ENCODE results near the gene AXL. TPM values are rescaled to one million over a fixed set of nuclear protein-coding genes. Genes with fewer than 3 reads are reported as not detected.
A peak's percentile ranks its signal among the peaks of the same experiment; 100 is the strongest.
"Not testable (repeated sequence)": the region's sequence is repeated elsewhere in the genome, so short reads cannot be mapped to it uniquely, and the experiment has no call there.

AXL gene
- total RNA-seq, 4 donors from 2014 or later = 7.2 to 46.2 (median 24.2) TPM

- no peaks in the 10 kb centered on the region for H3K36me3 ChIP-seq
- DNase-seq = no peak
- TF ChIP-seq POLR2A (IDR thresholded peaks at IDR 0.05) = no peak
- TF ChIP-seq, protein P1, sequence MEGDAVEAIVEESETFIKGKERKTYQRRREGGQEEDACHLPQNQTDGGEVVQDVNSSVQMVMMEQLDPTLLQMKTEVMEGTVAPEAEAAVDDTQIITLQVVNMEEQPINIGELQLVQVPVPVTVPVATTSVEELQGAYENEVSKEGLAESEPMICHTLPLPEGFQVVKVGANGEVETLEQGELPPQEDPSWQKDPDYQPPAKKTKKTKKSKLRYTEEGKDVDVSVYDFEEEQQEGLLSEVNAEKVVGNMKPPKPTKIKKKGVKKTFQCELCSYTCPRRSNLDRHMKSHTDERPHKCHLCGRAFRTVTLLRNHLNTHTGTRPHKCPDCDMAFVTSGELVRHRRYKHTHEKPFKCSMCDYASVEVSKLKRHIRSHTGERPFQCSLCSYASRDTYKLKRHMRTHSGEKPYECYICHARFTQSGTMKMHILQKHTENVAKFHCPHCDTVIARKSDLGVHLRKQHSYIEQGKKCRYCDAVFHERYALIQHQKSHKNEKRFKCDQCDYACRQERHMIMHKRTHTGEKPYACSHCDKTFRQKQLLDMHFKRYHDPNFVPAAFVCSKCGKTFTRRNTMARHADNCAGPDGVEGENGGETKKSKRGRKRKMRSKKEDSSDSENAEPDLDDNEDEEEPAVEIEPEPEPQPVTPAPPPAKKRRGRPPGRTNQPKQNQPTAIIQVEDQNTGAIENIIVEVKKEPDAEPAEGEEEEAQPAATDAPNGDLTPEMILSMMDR (IDR thresholded peaks at IDR 0.05) = no peak
- H3K27me3 ChIP-seq = no peaks in the 10 kb centered on the region
- H3K9me3 ChIP-seq = no peaks in the 10 kb centered on the region
- peak overlapping the region; percentile 72 to 90 (median 82) for H3K27ac ChIP-seq
- peak overlapping the region; percentile 45 to 80 (median 56) for H3K4me3 ChIP-seq
- peaks cover 0 to 12% (median 5%) of the 10 kb centered on the region in 4 donors for H3K4me1 ChIP-seq
These were observed 7.9 kb downstream of the AXL start for GRCh38 chr19:41226874-41227390.

DNA sequence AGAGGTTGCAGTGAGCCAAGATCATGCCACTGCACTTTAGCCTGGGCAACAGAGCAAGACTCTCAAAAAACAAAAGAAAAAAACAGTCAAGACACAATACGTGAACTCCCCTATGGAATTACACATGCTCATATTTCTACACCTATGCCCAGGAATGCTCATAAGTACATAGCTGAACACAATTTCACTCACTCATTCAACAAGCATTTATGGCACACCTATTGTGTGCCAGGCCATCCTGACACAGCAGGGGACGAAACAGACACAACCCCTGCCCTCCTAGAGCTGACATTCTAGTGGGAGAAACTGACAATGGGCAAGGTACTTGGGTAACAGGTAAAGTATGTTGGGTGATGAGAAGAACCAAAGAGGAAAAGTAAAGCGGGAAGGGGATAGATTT is 9.5 kb downstream of the AXL start:
- Histone ChIP-seq H3K27me3 (no peaks in the 10 kb centered on the region), H3K36me3 (peaks cover 0 to under 1% (median 0%) of the 10 kb centered on the region in 3 donors), H3K9me3 (no peaks in the 10 kb centered on the region), H3K27ac (no peak overlapping the region), H3K4me3 (no peak overlapping the region), H3K4me1 (peaks cover 0 to 9% (median 5%) of the 10 kb centered on the region in 4 donors)
- no peak for TF ChIP-seq POLR2A (IDR thresholded peaks at IDR 0.05)
- TF ChIP-seq, protein P1 (IDR thresholded peaks at IDR 0.05) = no peak
- no peak for DNase-seq

- not testable (repeated sequence) for H3K9me3 ChIP-seq, H3K4me1 ChIP-seq, H3K27me3 ChIP-seq, H3K27ac ChIP-seq, H3K4me3 ChIP-seq, DNase-seq, H3K36me3 ChIP-seq
These were observed 10.3 kb downstream of the AXL start for GRCh38 chr19:41229338-41229737.

GRCh38 chr19:41230067-41230857 is 11.2 kb downstream of the AXL start:
- Histone ChIP-seq H3K27ac (no peak overlapping the region), H3K27me3 (no peaks in the 10 kb centered on the region), H3K4me1 (peaks cover 0 to 8% (median 5%) of the 10 kb centered on the region in 4 donors), H3K9me3 (no peaks in the 10 kb centered on the region), H3K36me3 (peaks cover 0 to 12% (median 0%) of the 10 kb centered on the region in 3 donors), H3K4me3 (no peak overlapping the region)
- TF ChIP-seq, protein P1 (IDR thresholded peaks at IDR 0.05) = no peak
- TF ChIP-seq POLR2A (IDR thresholded peaks at IDR 0.05) = no peak
- no peak for DNase-seq

DNA sequence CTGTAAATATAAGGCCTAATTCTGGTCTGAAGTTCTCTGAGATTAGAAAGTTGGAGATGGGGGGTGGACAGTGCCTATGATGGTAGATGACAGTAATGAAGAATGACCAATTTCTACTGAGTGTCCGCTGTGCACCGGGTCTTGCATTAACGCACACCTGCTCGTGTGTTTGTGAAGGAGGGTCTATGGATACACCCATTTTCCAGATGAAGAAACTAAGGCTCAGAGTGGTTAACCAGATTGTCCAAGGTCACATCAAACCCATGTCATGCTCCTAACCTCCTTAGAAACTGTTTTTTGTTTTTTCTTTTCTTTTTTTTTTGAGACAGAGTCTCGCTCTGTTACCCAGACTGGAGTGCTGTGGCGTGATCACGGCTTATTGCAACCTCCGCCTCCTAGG is 13.7 kb downstream of the AXL start:
- Histone ChIP-seq H3K4me3 (no peak overlapping the region), H3K27me3 (no peaks in the 10 kb centered on the region), H3K9me3 (no peaks in the 10 kb centered on the region), H3K27ac (no peak overlapping the region), H3K36me3 (peaks cover 0 to 12% (median 0%) of the 10 kb centered on the region in 3 donors), H3K4me1 (no peaks in the 10 kb centered on the region)
- TF ChIP-seq, protein P1 (IDR thresholded peaks at IDR 0.05) = no peak
- TF ChIP-seq POLR2A (IDR thresholded peaks at IDR 0.05) = no peak
- DNase-seq = no peak

- Histone ChIP-seq H3K36me3 (peaks cover 0 to 21% (median 0%) of the 10 kb centered on the region in 3 donors), H3K4me1 (no peaks in the 10 kb centered on the region), H3K27me3 (no peaks in the 10 kb centered on the region), H3K27ac (no peak overlapping the region), H3K9me3 (no peaks in the 10 kb centered on the region), H3K4me3 (no peak overlapping the region)
- TF ChIP-seq, protein P1 (IDR thresholded peaks at IDR 0.05) = no peak
- TF ChIP-seq POLR2A (IDR thresholded peaks at IDR 0.05) = no peak
- peak in 1 of 3 donors; percentile 51 for DNase-seq
These were observed 14.8 kb downstream of the AXL start for GRCh38 chr19:41233748-41234240.

Measured in Peyer's patch (tissue), 4 donors.